ENCODE data around the gene KCNAB1. TPM values are rescaled to one million over a fixed set of nuclear protein-coding genes. Genes with fewer than 3 reads are reported as not detected.
A peak's percentile ranks its signal among the peaks of the same experiment; 100 is the strongest.

KCNAB1 gene
- total and polyA plus RNA-seq, 10 of the 15 experiments (the other 5 are each of a cell fraction or from before 2014, with no cell fraction given), result 0.11 to 0.69 (median 0.43) TPM; not detected in 6

DNA sequence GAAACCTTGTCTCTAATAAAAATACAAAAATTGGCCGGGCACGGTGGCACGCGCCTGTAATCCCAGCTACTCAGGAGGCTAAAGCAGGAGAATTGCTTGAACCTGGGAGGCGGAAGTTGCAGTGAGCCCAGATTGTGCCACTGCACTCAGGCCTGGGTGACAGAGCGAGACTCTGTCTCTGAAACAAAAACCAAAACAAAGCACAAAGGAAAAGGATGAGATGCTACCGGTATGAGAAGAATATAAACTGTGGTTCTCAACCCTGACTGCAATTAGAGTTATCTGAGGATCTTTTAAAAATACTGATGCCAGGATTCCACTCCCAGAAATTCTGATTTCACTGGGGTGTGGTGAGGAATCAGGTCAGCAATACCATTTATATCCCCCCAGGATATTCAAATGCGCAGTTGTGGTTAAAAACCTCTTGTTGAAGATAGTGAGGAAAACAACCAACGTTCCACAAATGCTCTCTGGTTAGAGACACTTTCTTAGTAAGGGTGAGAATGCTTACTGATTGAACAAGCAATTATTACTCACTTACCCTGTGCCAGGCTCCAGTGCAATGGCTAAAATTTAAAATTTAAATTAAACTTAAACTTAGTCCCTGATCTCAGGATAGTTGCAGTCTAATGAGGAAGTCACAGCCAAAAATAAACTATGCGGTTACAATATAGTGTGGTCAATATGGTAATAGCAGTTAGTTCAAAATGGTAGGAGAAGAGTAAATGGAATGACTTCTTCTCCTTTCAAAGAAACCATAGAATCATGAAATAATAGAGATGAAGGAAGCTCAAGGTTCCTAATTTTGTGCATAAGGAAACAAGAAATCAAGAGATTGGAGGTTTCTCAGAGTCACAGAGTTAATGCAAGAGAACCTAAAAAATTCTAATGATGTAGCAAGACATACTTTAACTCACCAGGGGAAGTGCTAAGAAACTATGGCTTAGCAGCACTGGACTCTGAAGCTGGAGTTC, 325.0 kb downstream of the KCNAB1 start:
- WGBS (ENCODE audit: insufficient coverage, insufficient replicate concordance, low lambda C conversion rate, missing lambda C conversion rate), result 67% methylated on average over 10 of the region's 10 CpGs
- ChIA-PET POLR2A (no interaction called here), CTCF (interaction anchor here (0.9 to 1.0 kb wide), 4 partner anchors 10 to 68 kb away, joined by 3 read pairs; no protein-coding TSS in a partner anchor), RAD21 (ENCODE audit: unreplicated experiment) (no interaction called here), SMC1A (ENCODE audit: uncharacterized antibody, unreplicated experiment) (interaction anchor here (0.6 to 1.2 kb wide), 3 partner anchors 10 to 68 kb away, joined by 3 read pairs; no protein-coding TSS in a partner anchor)
- BruUV-seq (replicated peaks), result no TSS peak
- FAIRE-seq (no peak), DNase-seq (ENCODE audit: low read depth, low spot score) (no peak), ATAC-seq (peak; percentile 36; the same call in 1 of the 3 replicates)
- TF ChIP-seq CHD4 (IDR thresholded peaks at IDR 0.05) (no peak), TCF3 (IDR thresholded peaks at IDR 0.05; ENCODE audit: borderline replicate concordance, insufficient read depth, low read depth, low read length) (no peak), ZNF384 (IDR thresholded peaks at IDR 0.05; ENCODE audit: borderline replicate concordance, low read depth, low read length) (no peak), EZH2 (IDR thresholded peaks at IDR 0.05; ENCODE audit: borderline replicate concordance, control insufficient read depth, low read depth, low read length) (no peak), ASH2L (IDR thresholded peaks at IDR 0.05; ENCODE audit: borderline replicate concordance, low read depth) (no peak), USF1 (IDR thresholded peaks at IDR 0.05; ENCODE audit: borderline replicate concordance, extremely low read length, insufficient read depth, low read depth, low read length) (no peak), TARDBP (IDR thresholded peaks at IDR 0.05; ENCODE audit: borderline replicate concordance) (no peak), SPI1 (IDR thresholded peaks at IDR 0.05; ENCODE audit: borderline replicate concordance, insufficient read depth, low read depth, low read length) (no peak)
- no peaks in the 10 kb centered on the region for H3K27me3 ChIP-seq (replicated peaks in 1 of 2; ENCODE audit: control insufficient read depth in 2 of 2, insufficient read depth in 2 of 2, low read length in 1 of 2)
- H3K9ac ChIP-seq (ENCODE audit: control insufficient read depth, insufficient read depth, low read length), result no peak overlapping the region
- no peaks in the 10 kb centered on the region for H3K36me3 ChIP-seq (ENCODE audit: control insufficient read depth in 2 of 2, insufficient read depth in 2 of 2, low read length in 1 of 2)
- no peak overlapping the region for H3K27ac ChIP-seq (ENCODE audit: control insufficient read depth, insufficient read depth)
- no peak overlapping the region for H3K4me2 ChIP-seq (ENCODE audit: control insufficient read depth, insufficient read depth)
- no peaks in the 10 kb centered on the region for H4K20me1 ChIP-seq (ENCODE audit: control insufficient read depth, insufficient read depth)
- H3K4me1 ChIP-seq (ENCODE audit: control insufficient read depth, insufficient read depth, low read length), result no peaks in the 10 kb centered on the region
- intact Hi-C loops (cut with micrococcal nuclease; ENCODE audit: unreplicated experiment), result no loop called here
- H3K4me3 ChIP-seq, result no peak overlapping the region
- H2AFZ ChIP-seq (ENCODE audit: control insufficient read depth, low read depth, low read length), result no peak overlapping the region
- no peaks in the 10 kb centered on the region for H3K79me2 ChIP-seq (ENCODE audit: control insufficient read depth, insufficient read depth, low read length)
- in situ Hi-C loops (cut with MboI), result no loop called here
- H3K9me3 ChIP-seq (replicated peaks; ENCODE audit: control insufficient read depth, insufficient read depth, low read length), result no peaks in the 10 kb centered on the region
